Right ventricle myocardium inferior (tissue), 1 donor: ENCODE results near the gene CTIF. TPM values are rescaled to one million over a fixed set of nuclear protein-coding genes. Genes with fewer than 3 reads are reported as not detected.

Experiments
- ATAC-seq: fragments of 200-7000 bp; cut with Tn5 transposase; one replicate; pipeline ENCODE4 v1.9.1; 2020; ENCODE audit warnings: mild to moderate bottlenecking, moderate library complexity
- DNase-seq: peaks from one replicate; pipeline ENCODE4 v3.0.0; 2021; ENCODE audit errors: missing footprints
- intact Hi-C: fragments of 100-400 bp; cut with DNase I; formaldehyde crosslinking; loops from one replicate; pipeline ENCODE4 v1.11.0; 2022
- total RNA-seq: library from RNA; stranded (reverse); fragmentation: NEBNext Ultra II Directional; extraction: Animal tissue kit (Norgen Biotek cat#: 25700); gene quantifications from one replicate; pipeline ENCODE4 v1.2.1, GENCODE V29; 2021
- donor health status: DM: no; HTN: yes; CAD: no; lungs with severe emphysema.

CTIF gene
- total RNA-seq, 1 donor from 2014 or later = 74.0 TPM

DNA sequence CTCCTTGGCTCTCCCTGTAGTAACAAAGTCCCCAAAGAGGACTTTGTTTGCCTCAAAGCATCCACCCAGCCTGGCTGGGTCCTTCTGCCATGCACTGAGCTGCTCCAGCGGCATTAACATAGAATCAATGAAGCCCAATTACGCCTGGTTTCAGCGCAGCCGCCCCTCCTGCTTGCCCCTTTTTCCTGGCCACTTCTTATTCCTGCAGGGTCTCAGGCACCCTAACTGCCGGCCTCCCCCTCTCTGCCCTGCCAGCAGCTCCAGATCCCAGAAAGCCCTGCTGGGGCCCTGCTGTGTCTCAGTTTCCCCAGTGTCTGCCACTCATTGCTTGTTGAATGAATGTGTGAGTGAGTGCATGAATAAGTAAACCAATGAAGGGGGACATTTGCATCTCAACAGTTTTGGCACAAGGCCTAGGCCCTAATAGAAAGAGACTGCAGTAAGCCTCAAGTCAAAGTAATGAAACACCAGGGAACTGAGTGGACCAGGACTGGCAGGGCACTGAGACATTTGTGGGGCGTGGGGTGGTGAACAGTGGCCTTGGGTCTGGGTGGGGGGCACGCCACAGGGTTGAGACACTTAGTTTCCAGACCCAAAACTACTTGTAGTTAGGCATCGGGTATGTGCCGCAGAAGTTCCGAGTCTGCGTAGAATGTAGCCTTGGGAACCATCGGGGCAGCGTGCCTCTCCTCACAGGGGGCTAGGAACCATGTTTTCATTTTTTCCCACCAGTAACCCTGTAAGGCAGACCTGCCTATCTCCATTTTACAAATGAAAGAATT is 351.3 kb downstream of the CTIF start:
- no peak for ATAC-seq

DNA sequence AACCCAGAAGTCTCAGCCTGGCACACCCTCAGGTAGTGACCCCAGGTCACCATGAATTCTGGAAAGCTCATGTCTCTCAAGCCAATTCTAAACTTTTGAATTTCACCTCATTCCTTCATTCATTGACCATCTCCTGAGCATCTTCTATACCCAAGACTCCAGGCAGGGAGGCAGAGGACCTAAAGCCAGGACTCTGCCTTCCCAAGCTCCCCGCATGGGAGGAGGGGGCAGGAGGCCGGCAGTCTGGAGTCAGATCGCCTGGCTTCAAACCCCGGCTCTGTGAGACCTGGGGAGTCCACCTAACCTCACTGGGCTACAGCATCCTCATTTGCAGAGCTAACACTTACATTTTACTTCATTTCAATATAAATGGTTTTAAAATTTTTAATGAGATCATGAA is 352.9 kb downstream of the CTIF start:
- no peak for ATAC-seq
- DNase-seq = no peak
- intact Hi-C loops = no loop called here

More for the DNA sequence above, 351.3 kb downstream of the CTIF start:
- no peak for DNase-seq
- intact Hi-C loops = loop anchor here (5.0 kb wide), 2 partner anchors 47 to 48 kb away; no protein-coding TSS in a partner anchor

DNA sequence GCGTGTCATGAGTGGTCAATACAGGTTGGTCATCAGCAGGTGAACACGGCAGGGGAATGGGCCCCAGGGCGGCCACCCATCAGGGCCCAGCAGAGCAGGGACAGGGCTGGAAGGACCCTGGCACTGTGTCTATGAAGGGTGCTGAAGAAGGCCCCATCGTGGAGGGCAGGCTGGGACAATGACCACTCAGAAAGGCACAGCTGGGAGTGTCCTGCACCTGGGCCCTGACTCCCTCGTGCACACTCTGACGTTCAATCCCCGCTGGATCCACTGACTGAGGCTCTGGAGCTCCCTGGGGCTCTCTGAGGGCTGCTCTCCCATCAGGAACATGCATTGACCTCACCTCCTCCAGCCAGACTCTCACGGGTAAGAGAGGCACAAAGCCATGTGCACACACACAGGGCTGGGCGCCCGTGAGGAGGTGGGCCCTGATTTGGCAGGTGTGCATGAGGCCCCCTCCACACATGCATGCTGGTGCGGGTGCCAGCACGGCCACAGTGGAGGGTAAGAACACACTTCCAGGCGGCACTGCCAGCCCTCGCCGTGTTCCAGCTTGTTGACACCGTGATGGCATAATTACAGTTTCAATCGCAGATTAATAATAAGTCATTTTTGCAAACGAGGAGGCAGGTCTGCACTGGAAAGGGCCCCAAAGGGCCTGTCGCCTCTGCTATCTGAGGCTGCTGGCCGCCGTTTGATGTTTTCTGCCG is 353.5 kb downstream of the CTIF start:
- ATAC-seq (no peak), DNase-seq (no peak)
- intact Hi-C loops = no loop called here

DNA sequence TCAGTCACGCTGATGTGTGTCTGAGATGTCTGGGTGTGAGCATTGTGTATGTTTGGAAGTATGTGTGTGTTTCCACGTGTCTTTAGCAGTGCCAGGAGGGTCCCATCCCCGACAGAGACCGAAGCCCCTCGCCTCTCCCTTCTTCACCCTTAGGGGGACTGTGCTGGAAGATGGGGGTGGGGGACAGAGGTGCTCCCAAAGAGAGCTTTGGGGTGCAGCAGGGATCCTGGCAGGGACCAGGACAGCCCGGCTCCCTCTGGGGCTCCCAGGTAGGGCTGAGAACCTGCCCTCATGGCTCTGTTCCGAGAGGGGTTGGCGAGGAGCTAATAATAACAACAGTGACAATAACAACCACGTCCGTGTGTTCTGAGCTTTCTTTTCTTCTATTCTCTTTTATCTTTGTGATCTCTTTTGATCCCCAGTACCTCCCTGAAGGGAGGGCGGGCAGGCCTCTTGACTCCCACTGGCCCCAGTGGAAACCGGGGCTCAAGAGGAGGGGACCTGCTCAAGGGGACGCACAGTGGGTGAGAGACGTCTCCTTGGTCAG is 354.3 kb downstream of the CTIF start:
- DNase-seq (no peak), ATAC-seq (no peak)
- intact Hi-C loops = no loop called here

DNA sequence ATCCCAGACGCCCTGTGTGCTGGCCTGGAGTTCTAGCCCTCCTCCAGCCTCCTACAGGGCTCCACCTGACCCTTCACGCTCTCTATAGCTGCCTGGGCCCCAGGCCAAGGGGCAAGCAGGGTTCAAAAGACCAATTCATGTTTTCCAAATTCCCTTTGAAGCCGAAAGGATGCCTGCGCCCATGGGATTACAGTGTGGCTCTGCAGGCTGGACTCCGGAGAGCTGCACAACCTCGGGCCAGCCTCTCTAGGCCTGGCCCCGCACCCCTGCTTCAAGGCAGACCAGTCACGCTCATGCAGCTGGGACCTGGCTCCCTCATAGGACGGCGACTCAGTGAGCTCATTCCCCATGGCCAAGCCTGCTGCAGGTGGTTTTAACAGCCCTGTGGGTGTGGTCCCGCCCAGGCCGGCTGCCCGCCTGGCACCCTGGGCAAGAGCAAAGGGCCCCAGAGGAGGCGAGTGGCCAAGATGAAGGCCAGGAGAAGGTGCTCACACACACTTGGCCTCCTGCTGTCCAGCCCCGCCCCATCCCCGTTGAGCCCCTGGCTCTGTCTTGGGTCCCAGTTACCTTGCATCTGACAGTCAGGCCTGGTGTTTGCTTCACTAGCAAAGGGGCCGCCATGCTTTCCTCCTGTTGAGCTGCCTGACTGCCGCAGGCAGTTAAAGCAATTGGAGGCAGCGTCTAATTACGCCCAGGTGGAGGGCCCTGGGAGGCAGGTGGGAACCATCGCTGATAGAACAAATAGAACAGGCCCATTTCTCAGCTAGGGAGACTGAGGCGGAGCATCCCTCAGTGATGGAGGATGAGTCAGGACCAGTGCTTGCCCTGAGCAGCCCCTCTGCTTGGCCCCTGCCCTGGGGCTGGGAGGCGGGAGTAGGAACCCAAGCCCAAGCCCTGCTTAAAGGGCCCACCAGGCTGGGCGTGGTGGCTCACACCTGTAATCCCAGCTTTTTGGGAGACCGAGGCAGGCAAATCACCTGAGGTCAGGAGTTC is 355.1 kb downstream of the CTIF start:
- intact Hi-C loops = no loop called here
- DNase-seq (no peak), ATAC-seq (no peak)

DNA sequence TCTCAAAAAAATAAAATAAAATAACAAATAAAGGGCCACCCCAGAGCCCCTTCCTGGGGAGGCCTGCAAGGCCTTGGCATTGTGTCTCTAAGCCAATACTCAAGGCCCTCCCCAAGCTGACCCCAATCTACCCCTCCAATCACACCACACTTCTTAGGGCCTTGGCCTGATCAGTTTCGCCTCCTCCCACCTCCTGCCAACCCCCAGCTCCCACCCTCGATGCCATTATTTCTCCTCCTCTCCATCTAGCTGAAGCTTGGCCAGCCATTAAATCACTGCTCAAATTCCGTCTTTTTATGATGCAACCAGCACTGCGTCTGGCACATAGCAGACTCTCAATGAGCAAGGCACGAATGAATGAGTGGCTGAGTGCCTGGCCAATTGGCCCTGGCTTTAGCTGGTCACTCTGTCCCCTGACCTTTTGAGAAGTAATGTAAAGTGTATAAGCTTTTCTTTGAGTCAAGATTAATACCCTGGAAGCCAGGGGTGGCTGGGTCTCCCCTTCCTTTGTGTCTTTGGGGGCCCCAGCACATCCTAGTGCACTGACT is 356.0 kb downstream of the CTIF start:
- intact Hi-C loops = no loop called here
- DNase-seq (no peak), ATAC-seq (no peak)

DNA sequence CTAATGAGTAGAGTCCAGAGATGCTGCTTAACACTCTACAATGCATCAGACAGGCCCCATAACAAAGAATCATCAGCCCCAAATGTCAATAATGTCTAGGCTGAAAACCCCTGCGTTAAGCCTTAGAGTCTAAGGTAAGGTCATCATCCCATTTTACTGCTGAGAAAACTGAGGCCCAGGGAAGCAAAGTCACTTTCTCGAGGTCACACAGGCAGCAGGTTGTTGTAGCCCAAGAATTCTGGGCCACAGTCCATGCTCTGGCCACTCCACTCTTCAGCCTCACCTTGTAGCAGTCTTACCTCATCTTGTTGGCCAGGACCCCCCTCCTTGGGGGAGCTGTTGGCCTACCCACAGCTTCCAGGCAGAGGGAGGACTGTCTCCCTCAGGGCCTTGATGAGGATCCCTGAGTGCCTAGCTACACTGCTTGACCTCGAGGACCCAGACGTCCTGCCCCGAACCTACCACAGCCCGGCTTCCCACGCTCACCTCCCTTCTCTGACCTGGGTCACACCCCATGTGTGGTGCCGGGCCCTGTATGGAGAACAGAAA is 357.6 kb downstream of the CTIF start:
- DNase-seq (no peak), ATAC-seq (no peak)
- intact Hi-C loops = no loop called here

DNA sequence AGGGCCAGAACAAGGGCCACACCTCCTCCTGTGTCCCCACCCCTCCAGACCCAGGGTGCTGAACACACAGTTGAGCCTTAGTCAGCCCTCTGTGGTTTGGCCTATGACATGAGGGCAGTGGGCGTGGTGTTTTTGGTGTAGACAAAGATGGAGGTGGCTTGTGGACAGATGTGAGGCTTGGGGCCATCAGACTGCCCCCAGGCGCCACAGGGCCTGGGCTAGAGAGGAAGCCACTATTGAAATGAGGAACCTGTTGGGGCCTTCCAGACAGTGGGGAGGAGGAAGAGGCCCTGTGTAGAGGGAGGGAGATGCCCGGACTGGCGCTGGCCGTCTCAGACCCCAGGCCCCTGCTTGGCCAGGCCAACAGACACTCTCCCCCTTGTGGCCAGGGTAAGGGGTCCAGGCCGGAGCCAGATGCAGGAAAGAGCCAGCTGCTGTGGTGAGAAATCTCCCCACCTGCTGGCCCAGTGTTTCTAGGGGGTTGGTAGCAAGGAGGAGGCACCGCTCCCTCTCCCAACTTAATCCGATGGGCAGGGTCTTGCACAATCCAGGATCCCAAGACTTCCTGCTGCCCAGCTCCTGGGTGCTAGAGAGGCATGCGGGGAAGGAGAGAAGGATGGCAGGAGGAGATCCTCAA is 358.2 kb downstream of the CTIF start:
- peak; percentile 88 for DNase-seq
- peak; percentile 85 for ATAC-seq
- intact Hi-C loops = no loop called here

DNA sequence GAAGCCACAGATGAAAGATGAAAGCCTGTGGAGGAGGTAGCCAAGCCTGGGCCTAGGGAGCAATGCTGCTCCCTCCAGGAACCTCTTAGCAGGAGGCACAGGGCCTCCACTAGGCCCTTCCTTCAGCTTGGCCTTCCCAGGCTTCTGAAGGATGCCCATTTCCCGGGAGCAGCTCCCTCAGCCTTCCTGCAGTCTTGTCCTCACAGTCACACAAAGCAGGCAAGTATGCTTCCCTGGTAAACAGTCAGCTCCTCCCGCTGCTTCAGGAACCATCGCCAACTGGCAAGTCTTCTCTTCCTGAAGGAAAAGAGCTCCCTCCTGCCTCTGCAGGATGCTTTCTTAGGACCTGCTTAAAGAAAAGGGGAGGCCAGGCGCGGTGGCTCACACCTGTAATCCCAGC is 358.7 kb downstream of the CTIF start:
- intact Hi-C loops = no loop called here
- DNase-seq (no peak), ATAC-seq (no peak)

DNA sequence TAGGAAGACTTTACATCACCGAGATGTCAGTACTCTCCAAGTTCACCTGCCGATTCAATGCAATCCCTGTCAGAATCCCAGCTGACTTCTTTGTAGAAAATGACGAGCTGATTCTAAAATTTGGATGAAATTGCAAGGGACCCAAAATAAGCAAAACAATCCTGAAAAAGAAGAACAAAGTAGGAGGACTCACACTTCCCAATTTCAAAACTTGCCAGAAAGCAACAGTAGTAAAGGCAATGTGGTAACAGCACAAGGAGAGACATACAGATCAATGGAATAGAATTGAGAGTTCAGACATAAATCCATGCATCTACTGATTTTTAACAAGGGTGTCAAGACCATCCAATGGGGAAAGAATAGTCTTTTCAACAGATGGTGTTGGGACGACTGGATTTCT is 359.7 kb downstream of the CTIF start:
- intact Hi-C loops = no loop called here
- DNase-seq (no peak), ATAC-seq (no peak)

DNA sequence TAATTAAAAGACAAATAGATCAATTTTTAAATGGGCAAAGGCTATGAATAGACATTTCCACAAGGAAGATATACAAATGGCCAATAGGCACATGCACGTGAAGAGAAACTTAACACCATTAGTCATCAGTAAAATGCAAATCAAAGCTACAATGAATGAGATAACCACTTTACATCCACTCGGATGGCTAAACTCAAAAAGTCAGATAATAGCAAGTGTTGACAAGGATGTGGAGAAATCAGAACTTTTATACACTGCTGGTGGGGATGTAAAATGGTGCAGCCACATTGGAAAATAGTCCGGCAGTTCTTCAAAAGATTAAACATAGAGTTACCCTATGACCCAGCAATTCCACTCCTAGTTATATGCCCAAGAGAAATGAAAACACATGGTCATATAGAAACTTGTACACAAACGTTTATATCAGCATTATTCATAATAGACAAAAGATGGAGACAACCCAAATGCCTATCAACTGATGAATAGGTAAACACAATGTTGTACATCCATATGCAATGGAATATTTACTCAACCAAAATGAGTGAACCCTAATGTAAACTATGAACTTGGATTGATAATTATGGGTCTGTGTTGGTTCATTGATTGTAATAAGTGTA is 360.8 kb downstream of the CTIF start:
- no peak for DNase-seq
- no peak for ATAC-seq
- intact Hi-C loops = no loop called here

DNA sequence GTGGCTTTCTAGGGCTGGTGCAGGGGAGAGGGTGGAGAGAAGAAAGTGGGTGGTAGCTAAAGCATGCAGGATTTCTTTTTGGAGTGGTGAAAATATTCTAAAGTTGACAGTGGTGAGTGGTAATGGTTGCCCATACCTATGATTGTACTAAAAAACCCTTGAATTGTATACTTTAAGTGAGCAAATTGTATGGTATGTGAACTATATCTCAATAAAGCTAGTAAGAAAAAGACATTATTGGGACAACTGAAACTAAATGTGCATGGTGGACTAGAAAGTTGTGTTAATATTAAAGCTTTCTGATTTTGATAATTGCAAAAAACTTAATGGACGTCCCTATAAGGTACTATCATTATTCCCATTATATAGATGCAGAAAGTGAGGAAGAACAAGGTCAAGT is 361.6 kb downstream of the CTIF start:
- ATAC-seq = no peak
- no peak for DNase-seq
- intact Hi-C loops = no loop called here

DNA sequence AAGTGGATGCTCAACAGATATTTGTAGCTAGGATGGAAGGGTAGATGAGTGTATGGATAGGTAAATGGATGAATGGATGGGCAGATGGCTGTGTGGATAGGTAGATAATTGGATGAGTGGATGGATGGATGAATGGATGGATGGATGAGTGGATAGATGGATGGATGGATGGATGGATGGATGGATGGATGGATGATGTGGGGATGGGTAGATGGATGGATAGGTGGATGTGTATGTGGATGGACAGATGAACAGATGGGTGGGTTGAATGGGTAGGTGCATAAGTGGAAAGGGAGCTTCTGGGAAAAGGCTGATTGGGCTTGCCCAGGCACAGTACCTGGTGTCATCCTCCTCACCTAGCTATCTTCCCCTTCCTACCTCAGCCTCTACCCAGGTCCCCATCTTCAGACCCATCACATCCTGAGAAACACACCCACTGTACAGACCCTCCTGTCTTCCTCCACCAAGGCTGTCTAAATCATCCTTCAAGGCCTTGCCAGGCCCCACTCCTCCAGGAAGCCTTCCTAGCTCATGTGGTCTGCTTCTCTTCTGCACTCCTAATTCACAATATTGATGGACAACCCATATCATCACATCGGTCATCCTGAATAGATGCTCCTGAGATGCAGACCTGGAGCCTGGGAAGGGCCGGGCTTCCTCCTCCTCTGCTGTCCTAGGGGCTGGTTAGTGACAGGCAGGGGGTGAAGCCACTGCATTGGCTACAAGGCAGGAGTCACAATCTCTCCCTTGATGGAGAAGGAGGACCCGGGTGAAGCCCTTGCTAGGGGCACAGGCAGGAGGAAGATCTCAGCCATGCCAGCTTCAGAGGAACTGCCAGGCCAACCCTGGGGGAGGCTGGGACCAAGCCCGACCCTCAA is 362.6 kb downstream of the CTIF start:
- DNase-seq (no peak), ATAC-seq (no peak)
- intact Hi-C loops = no loop called here

DNA sequence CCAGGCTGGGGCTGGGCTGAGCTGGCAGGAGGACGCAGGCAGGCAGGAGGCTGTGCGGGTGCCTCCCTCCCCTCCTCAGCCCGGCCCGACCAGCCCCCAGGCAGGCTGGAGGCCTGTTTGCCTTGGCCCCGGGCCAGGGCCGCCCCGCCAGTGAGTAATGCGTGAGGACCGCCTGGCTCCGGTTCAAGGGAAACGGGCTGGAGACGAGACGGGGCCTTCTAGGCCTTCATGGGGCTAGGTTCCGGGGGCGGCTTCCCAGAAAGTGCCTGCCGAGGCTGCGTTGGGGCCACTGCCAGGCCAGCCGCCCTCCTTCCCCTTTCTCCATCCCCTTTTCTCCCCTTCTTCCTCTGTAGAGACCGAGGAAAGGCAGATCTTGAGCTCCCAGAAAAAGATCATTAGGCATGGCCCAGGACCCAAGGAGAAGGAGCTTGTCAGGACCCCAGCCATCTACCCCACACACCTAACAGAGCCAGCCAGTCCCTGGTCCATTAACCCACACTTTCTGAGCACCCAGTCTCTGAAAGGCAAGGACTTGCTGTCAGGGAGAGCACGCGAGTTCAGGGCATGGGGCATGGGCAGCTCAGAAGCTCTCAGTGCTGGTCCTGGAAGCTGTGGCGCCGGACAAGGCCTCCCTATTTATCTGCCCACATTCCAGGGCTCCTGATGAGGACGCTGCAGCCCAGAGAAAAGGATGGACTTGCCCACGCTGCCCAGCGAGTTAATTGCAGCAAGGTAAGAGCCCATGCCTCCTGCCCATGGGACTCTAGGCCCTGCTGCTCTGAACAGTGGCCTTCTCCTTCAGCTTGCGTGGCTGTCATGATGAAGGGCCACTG is 363.4 kb downstream of the CTIF start:
- ATAC-seq (peak; percentile 74), DNase-seq (peak; percentile 93)

DNA sequence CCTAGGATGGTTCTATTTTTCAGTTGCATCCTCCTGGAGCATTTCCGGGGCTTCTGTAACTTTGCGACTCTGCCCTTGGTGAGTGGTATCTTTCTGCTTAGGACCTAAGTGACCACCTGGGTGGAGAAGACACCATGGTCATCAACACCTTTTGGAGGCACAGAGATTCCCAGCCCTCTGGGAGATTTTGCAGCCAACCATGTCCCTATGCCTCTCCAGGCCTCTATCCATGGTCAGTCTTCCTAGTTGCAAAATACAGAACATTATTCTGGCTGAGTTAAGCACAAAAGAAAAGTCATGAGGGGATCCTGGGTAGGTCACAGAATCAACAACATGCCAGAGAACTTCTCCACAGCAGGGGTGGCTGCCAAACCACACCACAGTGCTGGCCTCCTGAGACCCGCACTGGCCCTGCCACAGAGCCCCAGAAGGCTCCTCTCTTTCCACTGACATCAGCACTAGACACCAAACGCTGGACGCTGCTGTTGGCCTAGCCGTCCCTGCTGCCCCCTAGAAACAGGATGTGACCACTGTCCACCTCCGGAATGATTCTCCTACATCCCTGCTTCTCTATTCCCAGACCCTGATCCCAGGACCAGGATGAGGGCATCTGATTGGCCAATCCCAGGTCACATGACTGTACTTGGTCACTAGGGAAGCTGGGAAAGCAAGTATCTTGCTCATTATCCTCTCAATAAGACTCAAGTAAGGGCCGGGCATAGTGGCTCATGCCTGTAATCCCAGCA is 364.2 kb downstream of the CTIF start:
- ATAC-seq = peak; percentile 79
- peak; percentile 84 for DNase-seq
- intact Hi-C loops = no loop called here

More for the DNA sequence above, 363.4 kb downstream of the CTIF start:
- intact Hi-C loops = no loop called here
